Measurements from ENCODE around the gene DLGAP1. TPM values are rescaled to one million over a fixed set of nuclear protein-coding genes. Genes with fewer than 3 reads are reported as not detected.
A peak's percentile ranks its signal among the peaks of the same experiment; 100 is the strongest.

DLGAP1 gene
- total and polyA plus RNA-seq, 2 donors (not counting 1 experiment from before 2014, with no cell fraction given): 0.07 to 0.61 TPM

DNA sequence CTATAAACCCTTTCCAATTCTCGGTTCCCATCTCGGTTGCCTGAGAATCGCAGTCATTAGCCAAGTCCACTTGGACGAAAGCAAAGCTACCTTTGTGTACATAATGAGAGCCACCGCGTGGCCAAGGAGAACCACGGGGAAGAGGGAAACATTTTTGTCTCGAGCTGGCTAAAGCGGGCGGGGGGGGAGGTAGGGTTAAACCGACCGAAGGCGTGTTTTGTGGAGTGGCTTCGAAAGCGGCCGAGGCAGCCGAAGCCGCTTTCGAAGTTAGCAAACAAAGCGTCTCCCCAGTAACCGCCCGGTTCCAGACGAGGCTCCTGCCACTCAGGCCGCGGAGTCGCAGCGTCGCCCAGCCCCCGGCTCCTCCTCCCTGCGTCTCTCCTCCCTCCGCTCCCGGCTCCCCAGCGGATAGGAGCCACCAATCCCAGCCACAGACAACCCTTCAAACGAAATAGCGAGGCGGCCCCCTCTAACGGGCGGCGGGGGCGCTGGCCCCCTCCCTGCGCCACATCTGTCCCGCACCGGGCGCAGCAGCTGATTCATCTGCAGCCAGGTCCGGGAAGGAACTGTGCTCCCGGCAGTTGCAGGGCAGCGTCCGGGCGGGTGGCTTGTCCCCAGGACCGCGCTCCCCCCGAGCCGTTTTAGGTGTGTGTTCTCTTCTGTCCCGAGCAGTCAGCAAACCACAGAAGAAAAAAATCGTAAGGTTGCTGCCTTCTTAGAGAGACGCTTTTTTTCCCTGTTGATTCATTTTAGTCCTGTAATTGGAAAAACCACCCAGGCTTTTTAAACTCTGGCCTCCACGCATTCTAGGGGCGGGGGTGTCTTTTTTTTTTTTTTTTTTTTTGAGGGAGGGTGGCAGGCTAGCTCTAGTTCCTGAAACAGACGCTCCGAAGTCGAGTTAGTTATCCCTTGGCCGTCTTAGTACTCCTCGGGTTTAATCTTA is 1006.9 kb downstream of the DLGAP1 start:
- Mint-ChIP-seq H3K27me3 (no peaks in the 10 kb centered on the region), H3K4me3 (peak overlapping the region; percentile 99), H3K4me1 (peaks cover 20% of the 10 kb centered on the region), H3K9me3 (ENCODE audit: insufficient read depth) (no peaks in the 10 kb centered on the region), H3K27ac (peak overlapping the region; percentile 96)
- DNase-seq: peak; percentile 94
- TF ChIP-seq, protein P1, sequence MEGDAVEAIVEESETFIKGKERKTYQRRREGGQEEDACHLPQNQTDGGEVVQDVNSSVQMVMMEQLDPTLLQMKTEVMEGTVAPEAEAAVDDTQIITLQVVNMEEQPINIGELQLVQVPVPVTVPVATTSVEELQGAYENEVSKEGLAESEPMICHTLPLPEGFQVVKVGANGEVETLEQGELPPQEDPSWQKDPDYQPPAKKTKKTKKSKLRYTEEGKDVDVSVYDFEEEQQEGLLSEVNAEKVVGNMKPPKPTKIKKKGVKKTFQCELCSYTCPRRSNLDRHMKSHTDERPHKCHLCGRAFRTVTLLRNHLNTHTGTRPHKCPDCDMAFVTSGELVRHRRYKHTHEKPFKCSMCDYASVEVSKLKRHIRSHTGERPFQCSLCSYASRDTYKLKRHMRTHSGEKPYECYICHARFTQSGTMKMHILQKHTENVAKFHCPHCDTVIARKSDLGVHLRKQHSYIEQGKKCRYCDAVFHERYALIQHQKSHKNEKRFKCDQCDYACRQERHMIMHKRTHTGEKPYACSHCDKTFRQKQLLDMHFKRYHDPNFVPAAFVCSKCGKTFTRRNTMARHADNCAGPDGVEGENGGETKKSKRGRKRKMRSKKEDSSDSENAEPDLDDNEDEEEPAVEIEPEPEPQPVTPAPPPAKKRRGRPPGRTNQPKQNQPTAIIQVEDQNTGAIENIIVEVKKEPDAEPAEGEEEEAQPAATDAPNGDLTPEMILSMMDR (IDR thresholded peaks at IDR 0.05): no peak
- no peak for TF ChIP-seq EZH2 (IDR thresholded peaks at IDR 0.05; ENCODE audit: borderline replicate concordance, insufficient read depth, low read depth, low read length, poor library complexity, severe bottlenecking)
- ATAC-seq (ENCODE audit: low read depth): peak; percentile 47
- WGBS (ENCODE audit: insufficient coverage): 1% methylated on average over 54 of the region's 63 CpGs
- H3K27me3 ChIP-seq (replicated peaks in 1 of 4; ENCODE audit: control extremely low read depth in 1 of 4, control insufficient read depth in 3 of 4, insufficient read depth in 4 of 4, low read length in 3 of 4): no peaks in the 10 kb centered on the region
- ChIA-PET CTCF (interaction anchor here (0.7 to 4.8 kb wide), 22 partner anchors 8 to 217 kb away, joined by 3 to 50 read pairs (median 3); no protein-coding TSS in a partner anchor), POLR2A (interaction anchor here (0.6 to 4.2 kb wide), 17 partner anchors 36 to 488 kb away, joined by 3 to 73 read pairs (median 4); partner anchors contain the start of genes MYL12A and MYL12B)
- H3K27ac ChIP-seq (ENCODE audit: low read length in 2 of 2): peak overlapping the region; percentile 99 to 100
- peaks cover 6% of the 10 kb centered on the region for H3K79me2 ChIP-seq (ENCODE audit: control insufficient read depth, insufficient read depth, low read length)
- peaks cover 0 to 5% (median 0%) of the 10 kb centered on the region in 3 donors for H3K9me3 ChIP-seq (ENCODE audit: control extremely low read depth in 1 of 3, control insufficient read depth in 2 of 3, insufficient read depth in 1 of 3, low read length in 2 of 3)
- H3K4me1 ChIP-seq (ENCODE audit: control insufficient read depth in 2 of 2, insufficient read depth in 2 of 2, low read length in 2 of 2): peaks cover 9 to 42% of the 10 kb centered on the region in 2 donors
- peak overlapping the region; percentile 98 for H3K4me2 ChIP-seq (replicated peaks; ENCODE audit: low read depth, low read length, poor library complexity, severe bottlenecking)
- H4K20me1 ChIP-seq (ENCODE audit: control insufficient read depth, insufficient read depth, low read length, poor library complexity, severe bottlenecking): no peaks in the 10 kb centered on the region
- H3K4me3 ChIP-seq (ENCODE audit: control extremely low read depth in 1 of 5, extremely low read depth in 1 of 5, insufficient read depth in 1 of 5, low read depth in 2 of 5, low read length in 4 of 5): peak overlapping the region; percentile 75 to 98 (median 92)
- H2AFZ ChIP-seq (ENCODE audit: insufficient read depth, low read depth, low read length, poor library complexity, severe bottlenecking): peak overlapping the region; percentile 64
- intact Hi-C loops (cut with micrococcal nuclease): loop anchor here (1.0 to 10.0 kb wide), 8 partner anchors 45 to 1849 kb away; partner anchors contain the start of genes MYL12A, SMCHD1 and ZBTB14
- peaks cover 0 to 1% of the 10 kb centered on the region in 2 experiments for H3K36me3 ChIP-seq (replicated peaks in 1 of 2; ENCODE audit: control extremely low read depth in 1 of 2, control insufficient read depth in 1 of 2, extremely low read depth in 1 of 2, insufficient read depth in 2 of 2, low read length in 1 of 2)
- peak overlapping the region; percentile 99 for H3K9ac ChIP-seq (ENCODE audit: low read length)
